PC-3 (cell line): Measurements from ENCODE around the gene MAML3. TPM values are rescaled to one million over a fixed set of nuclear protein-coding genes. Genes with fewer than 3 reads are reported as not detected.

ENCODE experiments used
- ATAC-seq: fragments of 200-7000 bp; cut with Tn5 transposase; 2 replicates; pipeline ENCODE4 v1.9.1; 2020; ENCODE audit warnings: mild to moderate bottlenecking, moderate library complexity
- BruUV-seq: library from RNA; stranded (reverse); fragments of 400-500 nt; replicated peaks from 2 replicates; lab custom pipeline; 2021; lab: Mats Ljungman, UMichigan
- CTCF ChIA-PET: fragments of 300-600 bp; sonication (Branson Sonifier 250); formaldehyde crosslinking; loops from one replicate; lab custom pipeline; 2022; ENCODE audit warnings: antibody characterized with exemption; lab: Charles Lee
- POLR2A ChIA-PET: fragments of 300-600 bp; sonication (Branson Sonifier 250); formaldehyde crosslinking; loops from one replicate; lab custom pipeline; 2022; ENCODE audit warnings: antibody characterized with exemption; ENCODE audit not compliant: unreplicated experiment; lab: Charles Lee
- DNase-seq: peaks from one replicate; pipeline ENCODE4 v3.0.0-alpha.2; 2015
- H2AFZ ChIP-seq: fragments of 300-600 bp; sonication (generic); 2 replicates; pipeline ENCODE4 v1.6.0; 2016; ENCODE audit warnings: antibody characterized with exemption, low read length
- H3F3A ChIP-seq: fragments of 300-600 bp; sonication (generic); one replicate; pipeline ENCODE4 v1.6.0; 2017; ENCODE audit warnings: antibody characterized with exemption, low read length, control low read depth, mild to moderate bottlenecking; ENCODE audit not compliant: unreplicated experiment
- H3K27ac ChIP-seq: fragments of 300-600 bp; sonication (generic); 2 replicates; pipeline ENCODE4 v1.5.1; 2016; ENCODE audit warnings: mild to moderate bottlenecking, low read length
- H3K27me3 ChIP-seq: fragments of 300-600 bp; sonication (generic); 2 replicates; pipeline ENCODE4 v1.6.1; 2016; ENCODE audit warnings: low read length, mixed read lengths
- H3K36me3 ChIP-seq: fragments of 300-600 bp; sonication (generic); 2 replicates; pipeline ENCODE4 v1.6.1; 2016; ENCODE audit warnings: low read depth, mixed run types, low read length, mixed read lengths
- H3K4me1 ChIP-seq: fragments of 300-600 bp; sonication (generic); 2 replicates; pipeline ENCODE4 v1.5.1; 2016; ENCODE audit warnings: low read length; ENCODE audit not compliant: insufficient read depth
- H3K4me2 ChIP-seq: fragments of 300-600 bp; sonication (generic); 2 replicates; pipeline ENCODE4 v1.6.0; 2016; ENCODE audit warnings: low read length
- H3K4me3 ChIP-seq: fragments of 300-600 bp; sonication (generic); 2 replicates; pipeline ENCODE4 v1.5.1; 2016; ENCODE audit warnings: mild to moderate bottlenecking, low read length, mixed read lengths
- H3K79me2 ChIP-seq: fragments of 300-600 bp; sonication (generic); 2 replicates; pipeline ENCODE4 v1.6.1; 2017; ENCODE audit warnings: low read length, mixed read lengths
- H3K9ac ChIP-seq: fragments of 300-600 bp; sonication (generic); 2 replicates; pipeline ENCODE4 v1.6.0; 2016; ENCODE audit warnings: mild to moderate bottlenecking, low read length
- H3K9me2 ChIP-seq: fragments of 300-600 bp; sonication (generic); replicated peaks from 2 replicates; pipeline ENCODE4 v1.6.1; 2016; ENCODE audit warnings: mixed run types, low read length, mixed read lengths
- H3K9me3 ChIP-seq: fragments of 300-600 bp; sonication (generic); 2 replicates; pipeline ENCODE4 v1.6.1; 2016; ENCODE audit warnings: low read length, mixed read lengths
- H4K20me1 ChIP-seq: fragments of 300-600 bp; sonication (generic); 2 replicates; pipeline ENCODE4 v1.6.1; 2016; ENCODE audit warnings: low read length, mixed read lengths
- CTCF ChIP-seq: fragments of 300-600 bp; sonication (generic); conservative IDR thresholded peaks from 2 replicates; pipeline ENCODE4 v1.5.1; 2017; ENCODE audit warnings: antibody characterized with exemption, low read depth, mild to moderate bottlenecking, low read length
- EZH2 ChIP-seq: fragments of 300-600 bp; sonication (generic); IDR thresholded peaks from one replicate; pipeline ENCODE4 v1.6.1; 2017; ENCODE audit warnings: antibody characterized with exemption, mild to moderate bottlenecking, low read length; ENCODE audit not compliant: unreplicated experiment
- EZH2phosphoT487 ChIP-seq: fragments of 300-600 bp; sonication (generic); IDR thresholded peaks from 2 replicates; pipeline ENCODE4 v1.6.1; 2018; ENCODE audit warnings: mild to moderate bottlenecking, antibody characterized with exemption, low read length, borderline replicate concordance
- intact Hi-C: fragments of 100-400 bp; cut with micrococcal nuclease; formaldehyde crosslinking; loops from 2 replicates; pipeline ENCODE4 v1.9.0; 2023
- total RNA-seq: library from RNA; depleted of rRNA; stranded (reverse); fragments of >200 nt; gene quantifications from 2 replicates; pipeline ENCODE4 v1.2.3, GENCODE V29; 2014

Gene MAML3
- total RNA-seq, 1 experiment from 2014 or later: 4.3 TPM

GRCh38 chr4:139962130-139962684 lies 191.8 kb downstream of the MAML3 start:
- Histone ChIP-seq H3K36me3 (no peaks in the 10 kb centered on the region), H4K20me1 (no peaks in the 10 kb centered on the region), H3K9ac (no peak overlapping the region), H3K9me3 (no peaks in the 10 kb centered on the region), H3K4me3 (no peak overlapping the region), H3K4me2 (no peak overlapping the region), H3K4me1 (no peaks in the 10 kb centered on the region), H3K79me2 (no peaks in the 10 kb centered on the region), H2AFZ (no peak overlapping the region), H3K9me2 (no peaks in the 10 kb centered on the region), H3K27me3 (no peaks in the 10 kb centered on the region), H3F3A (no peaks in the 10 kb centered on the region), H3K27ac (no peak overlapping the region)
- DNase-seq: no peak
- POLR2A ChIA-PET: no interaction called here
- no TSS peak for BruUV-seq
- TF ChIP-seq EZH2phosphoT487 (no peak), CTCF (no peak), EZH2 (no peak)
- intact Hi-C loops: no loop called here
- no peak for ATAC-seq
- CTCF ChIA-PET: no interaction called here

- no peak overlapping the region for H3K4me2 ChIP-seq
- ChIA-PET POLR2A (no interaction called here), CTCF (no interaction called here)
- no TSS peak for BruUV-seq
- ATAC-seq (no peak), DNase-seq (no peak)
- H3K4me1 ChIP-seq: no peaks in the 10 kb centered on the region
- H3K9ac ChIP-seq: no peak overlapping the region
- H3K27me3 ChIP-seq: no peaks in the 10 kb centered on the region
- no peaks in the 10 kb centered on the region for H4K20me1 ChIP-seq
- TF ChIP-seq EZH2phosphoT487: no peak
- TF ChIP-seq CTCF: no peak
- no peak for TF ChIP-seq EZH2
- H3K79me2 ChIP-seq: no peaks in the 10 kb centered on the region
- no peaks in the 10 kb centered on the region for H3K36me3 ChIP-seq
- H2AFZ ChIP-seq: no peak overlapping the region
- H3F3A ChIP-seq: no peaks in the 10 kb centered on the region
- no peak overlapping the region for H3K4me3 ChIP-seq
- no peaks in the 10 kb centered on the region for H3K9me2 ChIP-seq
- H3K9me3 ChIP-seq: no peaks in the 10 kb centered on the region
- intact Hi-C loops: no loop called here
- H3K27ac ChIP-seq: no peak overlapping the region
These were observed 192.5 kb downstream of the MAML3 start for GRCh38 chr4:139961344-139961946.

DNA sequence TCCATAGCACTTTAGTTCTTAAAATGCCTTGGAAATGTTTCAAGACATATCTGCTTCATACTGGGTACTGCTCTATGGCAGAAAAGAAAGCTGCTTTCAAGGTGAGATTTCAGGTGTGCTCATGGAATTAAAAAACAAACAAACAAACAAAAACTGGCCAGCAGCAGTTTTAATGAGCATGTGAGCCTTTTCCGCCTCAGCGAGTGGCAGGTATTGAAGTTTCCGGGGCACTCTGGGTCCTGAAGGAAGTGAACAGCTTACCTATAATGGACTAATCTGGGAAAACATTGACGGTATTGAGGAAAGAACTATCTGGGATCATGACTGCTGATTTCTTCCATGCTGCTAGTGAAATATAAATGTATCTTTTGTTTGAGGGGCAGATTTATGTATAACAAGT lies 194.6 kb downstream of the MAML3 start:
- no peak overlapping the region for H3K27ac ChIP-seq
- H3F3A ChIP-seq: no peaks in the 10 kb centered on the region

More for the DNA sequence above, 194.6 kb downstream of the MAML3 start:
- H3K4me2 ChIP-seq: no peak overlapping the region
- intact Hi-C loops: no loop called here
- no peak for TF ChIP-seq EZH2
- TF ChIP-seq CTCF: no peak
- no peak for TF ChIP-seq EZH2phosphoT487
- ChIA-PET POLR2A (no interaction called here), CTCF (no interaction called here)
- DNase-seq: no peak
- H3K4me1 ChIP-seq: no peaks in the 10 kb centered on the region
- no TSS peak for BruUV-seq
- H2AFZ ChIP-seq: no peak overlapping the region
- H3K4me3 ChIP-seq: no peak overlapping the region
- H3K9me3 ChIP-seq: no peaks in the 10 kb centered on the region
- H3K27me3 ChIP-seq: no peaks in the 10 kb centered on the region
- H4K20me1 ChIP-seq: no peaks in the 10 kb centered on the region
- H3K9me2 ChIP-seq: no peaks in the 10 kb centered on the region
- no peaks in the 10 kb centered on the region for H3K79me2 ChIP-seq
- no peaks in the 10 kb centered on the region for H3K36me3 ChIP-seq
- H3K9ac ChIP-seq: no peak overlapping the region
- no peak for ATAC-seq
